ENCODE measurements around the gene FILIP1L. TPM values are rescaled to one million over a fixed set of nuclear protein-coding genes. Genes with fewer than 3 reads are reported as not detected.

Gene FILIP1L
- total and polyA plus RNA-seq, 2 of the 4 experiments (the other 2 are of a cell fraction): 11.5 to 19.9 TPM

DNA sequence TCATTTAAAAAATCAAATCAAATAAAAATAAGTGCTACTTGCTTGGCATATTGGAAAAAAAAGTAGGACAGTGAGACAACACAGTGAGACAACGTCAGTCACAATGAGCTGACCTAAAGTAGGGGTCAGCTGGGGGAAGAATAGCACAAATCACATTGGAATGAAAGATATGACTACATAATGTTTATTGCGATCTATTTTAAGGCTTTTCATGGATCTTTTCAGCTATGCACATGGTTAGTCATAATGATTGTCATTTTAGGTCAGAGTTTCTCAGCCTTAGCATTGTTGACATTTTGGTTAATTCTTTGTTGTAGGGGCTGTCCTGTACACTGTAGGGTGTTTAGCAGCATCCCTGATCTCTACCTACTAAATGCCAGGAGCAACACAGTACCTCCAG, 252.1 kb downstream of the FILIP1L start:
- intact Hi-C loops (cut with micrococcal nuclease): no loop called here
- in situ Hi-C loops (cut with MboI; ENCODE audit: low sequenced_read_pairs): loop anchor here (25.0 kb wide), 1 partner anchor 200 kb away; no protein-coding TSS in a partner anchor
- peak overlapping the region; percentile 8; the same call in 1 of the 2 replicates for H3K4me2 ChIP-seq (ENCODE audit: low read depth, low read length)

More for the DNA sequence above, 252.1 kb downstream of the FILIP1L start:
- dilution Hi-C loops (cut with HindIII; ENCODE audit: low sequenced_read_pairs, unreplicated experiment): no loop called here
- no peak for TF ChIP-seq RCOR1 (IDR thresholded peaks at IDR 0.05; ENCODE audit: insufficient replicate concordance, low read length)
- TF ChIP-seq BHLHE40 (IDR thresholded peaks at IDR 0.05; ENCODE audit: low read depth, low read length): no peak
- TF ChIP-seq SMC3 (IDR thresholded peaks at IDR 0.05; ENCODE audit: low read depth, low read length): no peak
- peak; percentile 34; the same call in 1 of the 2 replicates for TF ChIP-seq CEBPB (IDR thresholded peaks at IDR 0.05; ENCODE audit: low read depth, low read length)
- no peak for TF ChIP-seq MAFK (IDR thresholded peaks at IDR 0.05; ENCODE audit: low read depth, low read length)
- TF ChIP-seq NFE2L2 (IDR thresholded peaks at IDR 0.05; ENCODE audit: low read depth, low read length): no peak
- TF ChIP-seq, protein P1, sequence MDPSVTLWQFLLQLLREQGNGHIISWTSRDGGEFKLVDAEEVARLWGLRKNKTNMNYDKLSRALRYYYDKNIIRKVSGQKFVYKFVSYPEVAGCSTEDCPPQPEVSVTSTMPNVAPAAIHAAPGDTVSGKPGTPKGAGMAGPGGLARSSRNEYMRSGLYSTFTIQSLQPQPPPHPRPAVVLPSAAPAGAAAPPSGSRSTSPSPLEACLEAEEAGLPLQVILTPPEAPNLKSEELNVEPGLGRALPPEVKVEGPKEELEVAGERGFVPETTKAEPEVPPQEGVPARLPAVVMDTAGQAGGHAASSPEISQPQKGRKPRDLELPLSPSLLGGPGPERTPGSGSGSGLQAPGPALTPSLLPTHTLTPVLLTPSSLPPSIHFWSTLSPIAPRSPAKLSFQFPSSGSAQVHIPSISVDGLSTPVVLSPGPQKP (IDR thresholded peaks at IDR 0.05; ENCODE audit: borderline replicate concordance, low read depth, low read length): no peak
- TF ChIP-seq POLR2A (IDR thresholded peaks at IDR 0.05; ENCODE audit: low read depth, low read length): no peak
- TF ChIP-seq, protein P2, sequence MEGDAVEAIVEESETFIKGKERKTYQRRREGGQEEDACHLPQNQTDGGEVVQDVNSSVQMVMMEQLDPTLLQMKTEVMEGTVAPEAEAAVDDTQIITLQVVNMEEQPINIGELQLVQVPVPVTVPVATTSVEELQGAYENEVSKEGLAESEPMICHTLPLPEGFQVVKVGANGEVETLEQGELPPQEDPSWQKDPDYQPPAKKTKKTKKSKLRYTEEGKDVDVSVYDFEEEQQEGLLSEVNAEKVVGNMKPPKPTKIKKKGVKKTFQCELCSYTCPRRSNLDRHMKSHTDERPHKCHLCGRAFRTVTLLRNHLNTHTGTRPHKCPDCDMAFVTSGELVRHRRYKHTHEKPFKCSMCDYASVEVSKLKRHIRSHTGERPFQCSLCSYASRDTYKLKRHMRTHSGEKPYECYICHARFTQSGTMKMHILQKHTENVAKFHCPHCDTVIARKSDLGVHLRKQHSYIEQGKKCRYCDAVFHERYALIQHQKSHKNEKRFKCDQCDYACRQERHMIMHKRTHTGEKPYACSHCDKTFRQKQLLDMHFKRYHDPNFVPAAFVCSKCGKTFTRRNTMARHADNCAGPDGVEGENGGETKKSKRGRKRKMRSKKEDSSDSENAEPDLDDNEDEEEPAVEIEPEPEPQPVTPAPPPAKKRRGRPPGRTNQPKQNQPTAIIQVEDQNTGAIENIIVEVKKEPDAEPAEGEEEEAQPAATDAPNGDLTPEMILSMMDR (conservative IDR thresholded peaks at IDR 0.05; ENCODE audit: low read depth, low read length): no peak
- 0 out of 2 replicates have a peak, but pooled peaks have one; percentile 31 for TF ChIP-seq FOS (IDR thresholded peaks at IDR 0.05; ENCODE audit: low read depth, low read length)
- TF ChIP-seq RAD21 (IDR thresholded peaks at IDR 0.05; ENCODE audit: low read length): no peak
- TF ChIP-seq, protein P3, sequence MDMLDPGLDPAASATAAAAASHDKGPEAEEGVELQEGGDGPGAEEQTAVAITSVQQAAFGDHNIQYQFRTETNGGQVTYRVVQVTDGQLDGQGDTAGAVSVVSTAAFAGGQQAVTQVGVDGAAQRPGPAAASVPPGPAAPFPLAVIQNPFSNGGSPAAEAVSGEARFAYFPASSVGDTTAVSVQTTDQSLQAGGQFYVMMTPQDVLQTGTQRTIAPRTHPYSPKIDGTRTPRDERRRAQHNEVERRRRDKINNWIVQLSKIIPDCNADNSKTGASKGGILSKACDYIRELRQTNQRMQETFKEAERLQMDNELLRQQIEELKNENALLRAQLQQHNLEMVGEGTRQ (IDR thresholded peaks at IDR 0.05; ENCODE audit: low read depth, low read length): no peak
- ChIA-PET POLR2A (ENCODE audit: unreplicated experiment) (no interaction called here), CTCF (interaction anchor here (0.6 kb wide), 1 partner anchor 186 kb away, joined by 3 read pairs; no protein-coding TSS in a partner anchor)
- peak overlapping the region in 1 of 2 experiments; percentile 57; a peak in 1 of 4 replicates for H4K8ac ChIP-seq (ENCODE audit: low read depth in 2 of 2, low read length in 2 of 2)
- DNase-seq (peak; percentile 83), ATAC-seq (ENCODE audit: low read depth) (peak; percentile 31; the same call in 1 of the 2 replicates)
- H3K9me1 ChIP-seq (ENCODE audit: insufficient read depth, low read length): peaks cover 27% of the 10 kb centered on the region
- peak overlapping the region; percentile 82 for H2BK120ac ChIP-seq (ENCODE audit: low read depth, low read length)
- H4K20me1 ChIP-seq (ENCODE audit: insufficient read depth, low read length): peaks cover 43% of the 10 kb centered on the region
- H3K9ac ChIP-seq (ENCODE audit: low read depth, low read length): no peak overlapping the region
- H4K91ac ChIP-seq (ENCODE audit: insufficient read depth, low read depth, low read length): peak overlapping the region; percentile 21; the same call in 1 of the 2 replicates
- peak overlapping the region; percentile 72; the same call in 1 of the 2 replicates for H3K56ac ChIP-seq (ENCODE audit: extremely low read depth, insufficient read depth, low read length)
- H3K18ac ChIP-seq (ENCODE audit: low read depth, low read length): peak overlapping the region; percentile 36; the same call in 1 of the 2 replicates
- H3K79me1 ChIP-seq (ENCODE audit: low read depth in 1 of 2, low read length in 2 of 2): peaks cover 31 to 75% of the 10 kb centered on the region in 2 experiments
- peak overlapping the region; percentile 89 for H3K4ac ChIP-seq (ENCODE audit: low read depth, low read length)
- BruUV-seq (replicated peaks): no TSS peak
- peak overlapping the region; percentile 75 for H3K14ac ChIP-seq (replicated peaks; ENCODE audit: low read depth, low read length)
- peak overlapping the region; percentile 69; the same call in 2 of the 3 replicates for H2BK15ac ChIP-seq (ENCODE audit: low read depth, low read length)
- peak overlapping the region; percentile 87 for H2BK5ac ChIP-seq (ENCODE audit: low read depth, low read length, poor library complexity, severe bottlenecking)
- no peak overlapping the region for H2AK9ac ChIP-seq (replicated peaks; ENCODE audit: low read depth, low read length, poor library complexity)
- no peak overlapping the region for H3K4me3 ChIP-seq (ENCODE audit: insufficient read depth, low read depth, low read length)
- no peaks in the 10 kb centered on the region for H3K9me3 ChIP-seq (ENCODE audit: control insufficient read depth, insufficient read depth, low read length)
- H4K5ac ChIP-seq (ENCODE audit: low read depth, low read length): peak overlapping the region; percentile 42; the same call in 1 of the 2 replicates
- peaks cover 31% of the 10 kb centered on the region for H3K4me1 ChIP-seq (ENCODE audit: control insufficient read depth, insufficient read depth, low read length)
- H3K27ac ChIP-seq (ENCODE audit: insufficient read depth, low read length): peak overlapping the region; percentile 30; the same call in 1 of the 2 replicates
- peak overlapping the region; percentile 78; the same call in 1 of the 2 replicates for H2BK20ac ChIP-seq (ENCODE audit: low read depth, low read length)
- H3K36me3 ChIP-seq (ENCODE audit: control insufficient read depth, insufficient read depth, low read length): peaks cover 29% of the 10 kb centered on the region
- no peak overlapping the region for H2AFZ ChIP-seq (replicated peaks; ENCODE audit: low read length, poor library complexity)
- H3K23ac ChIP-seq (ENCODE audit: low read depth, low read length): peak overlapping the region; percentile 77; the same call in 1 of the 2 replicates
- WGBS, 2 experiments (ENCODE audit: extremely low coverage in 2 of 2, insufficient read length in 1 of 2): no CpG with 5 or more reads among the region's 2 CpGs
- no peaks in the 10 kb centered on the region for H3K27me3 ChIP-seq (ENCODE audit: control insufficient read depth, insufficient read depth, low read length)
- H2AK5ac ChIP-seq (ENCODE audit: low read depth, low read length): peak overlapping the region; percentile 52; the same call in 1 of the 2 replicates

All from IMR-90 (cell line).